Lower lobe of right lung (tissue), 2 donors: ENCODE measurements around the gene NEUROG3. TPM values are rescaled to one million over a fixed set of nuclear protein-coding genes. Genes with fewer than 3 reads are reported as not detected.

Source experiments
- ATAC-seq, 2 donors: fragments of 200-7000 bp; cut with Tn5 transposase; one replicate each; pipeline ENCODE4 v1.9.1; 2020 to 2022; ENCODE audit warnings: mild to moderate bottlenecking in 2 of 2, moderate library complexity in 2 of 2
- DNase-seq: peaks from one replicate; pipeline ENCODE4 v3.0.0-alpha.2; 2020
- H3K27ac ChIP-seq: fragments of 200-600 bp; one replicate; pipeline ENCODE4 v1.8.0; 2022
- H3K27me3 ChIP-seq: fragments of 200-600 bp; one replicate; pipeline ENCODE4 v1.8.0; 2022; ENCODE audit warnings: low read depth
- H3K36me3 ChIP-seq: fragments of 200-600 bp; one replicate; pipeline ENCODE4 v1.8.0; 2022; ENCODE audit warnings: mild to moderate bottlenecking
- H3K4me1 ChIP-seq: fragments of 200-600 bp; one replicate; pipeline ENCODE4 v1.8.0; 2022
- H3K4me3 ChIP-seq: fragments of 200-600 bp; one replicate; pipeline ENCODE4 v1.8.0; 2022; ENCODE audit warnings: mild to moderate bottlenecking
- H3K9me3 ChIP-seq: fragments of 200-600 bp; one replicate; pipeline ENCODE4 v1.8.0; 2022
- intact Hi-C: fragments of 100-400 bp; cut with DNase I; formaldehyde crosslinking; loops from one replicate; pipeline ENCODE4 v1.11.0; 2022
- total RNA-seq: library from RNA; stranded (reverse); fragmentation: NEBNext Ultra II Directional; extraction: Animal tissue kit (Norgen Biotek cat#: 25700); gene quantifications from one replicate; pipeline ENCODE4 v1.2.1, GENCODE V29; 2021
- TF ChIP-seq, protein P1 (sequence below): fragments of 200-600 bp; IDR thresholded peaks from one replicate; pipeline ENCODE4 v1.8.0; 2022; ENCODE audit warnings: antibody characterized with exemption, mild to moderate bottlenecking
- donor health status: DM: no; HTN: yes; CAD: no; lungs with severe emphysema.

Gene NEUROG3
- total RNA-seq, 1 donor from 2014 or later: not detected

DNA sequence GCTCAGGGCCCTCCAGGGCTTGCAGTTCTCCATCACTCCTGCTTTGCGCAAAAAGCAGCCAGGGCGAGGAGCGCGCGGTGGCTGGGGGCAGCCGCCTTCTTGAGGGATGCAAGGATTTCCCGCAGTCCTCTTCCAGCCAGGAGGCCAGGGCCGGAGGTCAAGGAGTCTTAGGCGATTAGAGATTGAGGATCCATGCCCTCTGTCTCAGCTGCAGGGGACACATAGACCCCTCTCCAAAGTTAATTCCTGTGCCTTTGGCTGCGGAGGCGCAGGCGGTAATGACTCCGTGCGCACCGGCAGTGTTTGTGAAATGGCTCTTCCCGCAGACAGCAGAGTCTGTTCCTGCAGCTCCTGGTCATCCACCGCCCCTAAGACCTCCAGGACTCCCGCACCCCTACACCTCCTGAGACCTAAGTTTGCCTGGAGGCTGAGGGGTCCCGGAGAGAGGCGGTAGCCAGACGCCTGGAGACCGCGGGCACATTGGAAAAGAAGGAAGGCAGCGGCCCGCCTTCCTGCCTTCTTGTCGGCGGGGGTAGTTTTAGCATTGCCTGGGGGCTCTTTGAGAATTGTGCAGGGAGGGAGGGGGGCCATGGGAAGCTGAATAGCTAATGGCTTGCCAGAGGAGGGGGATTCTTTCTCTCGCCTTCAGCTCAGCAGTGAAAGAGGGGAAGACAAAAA is 3.3 kb upstream of the NEUROG3 start:
- Histone ChIP-seq H3K9me3 (no peaks in the 10 kb centered on the region), H3K27me3 (peaks cover 93% of the 10 kb centered on the region), H3K27ac (no peak overlapping the region), H3K4me1 (peaks cover 18% of the 10 kb centered on the region), H3K4me3 (no peak overlapping the region), H3K36me3 (no peaks in the 10 kb centered on the region)
- TF ChIP-seq, protein P1, sequence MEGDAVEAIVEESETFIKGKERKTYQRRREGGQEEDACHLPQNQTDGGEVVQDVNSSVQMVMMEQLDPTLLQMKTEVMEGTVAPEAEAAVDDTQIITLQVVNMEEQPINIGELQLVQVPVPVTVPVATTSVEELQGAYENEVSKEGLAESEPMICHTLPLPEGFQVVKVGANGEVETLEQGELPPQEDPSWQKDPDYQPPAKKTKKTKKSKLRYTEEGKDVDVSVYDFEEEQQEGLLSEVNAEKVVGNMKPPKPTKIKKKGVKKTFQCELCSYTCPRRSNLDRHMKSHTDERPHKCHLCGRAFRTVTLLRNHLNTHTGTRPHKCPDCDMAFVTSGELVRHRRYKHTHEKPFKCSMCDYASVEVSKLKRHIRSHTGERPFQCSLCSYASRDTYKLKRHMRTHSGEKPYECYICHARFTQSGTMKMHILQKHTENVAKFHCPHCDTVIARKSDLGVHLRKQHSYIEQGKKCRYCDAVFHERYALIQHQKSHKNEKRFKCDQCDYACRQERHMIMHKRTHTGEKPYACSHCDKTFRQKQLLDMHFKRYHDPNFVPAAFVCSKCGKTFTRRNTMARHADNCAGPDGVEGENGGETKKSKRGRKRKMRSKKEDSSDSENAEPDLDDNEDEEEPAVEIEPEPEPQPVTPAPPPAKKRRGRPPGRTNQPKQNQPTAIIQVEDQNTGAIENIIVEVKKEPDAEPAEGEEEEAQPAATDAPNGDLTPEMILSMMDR: no peak
- ATAC-seq (no peak), DNase-seq (no peak)
- intact Hi-C loops: no loop called here

DNA sequence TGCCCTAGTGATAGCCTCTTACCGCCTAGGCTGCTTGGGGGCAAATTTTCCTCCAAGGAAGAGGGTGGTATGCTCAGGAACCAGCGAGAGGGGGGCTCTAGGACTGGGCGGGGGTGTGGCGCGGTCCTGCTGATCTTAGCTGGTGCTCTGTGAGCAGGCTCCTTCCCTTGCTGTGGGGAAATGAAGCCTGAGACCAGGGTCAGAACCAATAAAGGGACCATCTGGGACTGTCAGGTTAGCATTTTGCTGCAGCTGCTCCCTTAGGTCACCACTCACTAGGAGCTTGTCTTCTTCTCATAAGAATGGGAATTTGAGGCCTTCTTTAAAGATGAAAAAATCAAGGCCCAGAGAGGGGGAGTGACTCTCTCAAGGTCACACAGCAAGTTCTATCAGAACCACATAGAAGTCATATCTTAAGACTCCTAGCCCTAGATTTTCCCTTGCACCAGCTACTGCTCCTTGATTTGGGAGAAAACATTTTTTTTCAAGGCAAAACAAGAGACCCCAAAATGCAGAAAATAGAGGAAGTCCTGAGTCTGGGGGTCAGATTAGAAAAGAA is 2.0 kb upstream of the NEUROG3 start:
- Histone ChIP-seq H3K36me3 (no peaks in the 10 kb centered on the region), H3K4me3 (no peak overlapping the region), H3K9me3 (no peaks in the 10 kb centered on the region), H3K27me3 (peaks cover 93% of the 10 kb centered on the region), H3K27ac (no peak overlapping the region), H3K4me1 (peaks cover 18% of the 10 kb centered on the region)
- TF ChIP-seq, protein P1: no peak
- no peak for ATAC-seq
- intact Hi-C loops: no loop called here
- DNase-seq: no peak

DNA sequence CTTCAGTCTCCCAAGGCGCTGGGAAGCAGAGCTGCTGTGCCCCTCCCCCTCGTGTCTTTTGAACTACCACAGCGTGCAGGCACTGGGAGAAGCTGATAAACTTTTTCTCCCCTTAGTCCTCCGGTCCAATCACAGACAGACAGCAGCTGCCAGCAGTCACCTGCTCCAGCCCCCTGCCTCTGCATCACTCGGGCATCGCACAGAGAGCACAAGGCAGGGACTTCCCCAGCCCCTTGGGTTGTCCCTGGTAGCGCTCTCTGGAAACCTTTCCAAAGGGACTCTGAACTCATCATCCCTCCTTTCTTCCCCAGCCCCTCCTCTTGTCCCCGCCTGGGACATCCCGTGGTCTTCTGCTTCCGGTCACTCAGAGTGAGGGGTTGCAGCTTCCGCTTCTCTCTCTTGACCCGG is 1.4 kb upstream of the NEUROG3 start:
- no peak overlapping the region for H3K4me3 ChIP-seq
- TF ChIP-seq, protein P1: no peak
- H3K27me3 ChIP-seq: peaks cover 94% of the 10 kb centered on the region
- intact Hi-C loops: no loop called here
- ATAC-seq (no peak), DNase-seq (no peak)
- no peaks in the 10 kb centered on the region for H3K36me3 ChIP-seq
- peaks cover 18% of the 10 kb centered on the region for H3K4me1 ChIP-seq
- H3K27ac ChIP-seq: no peak overlapping the region
- H3K9me3 ChIP-seq: no peaks in the 10 kb centered on the region

DNA sequence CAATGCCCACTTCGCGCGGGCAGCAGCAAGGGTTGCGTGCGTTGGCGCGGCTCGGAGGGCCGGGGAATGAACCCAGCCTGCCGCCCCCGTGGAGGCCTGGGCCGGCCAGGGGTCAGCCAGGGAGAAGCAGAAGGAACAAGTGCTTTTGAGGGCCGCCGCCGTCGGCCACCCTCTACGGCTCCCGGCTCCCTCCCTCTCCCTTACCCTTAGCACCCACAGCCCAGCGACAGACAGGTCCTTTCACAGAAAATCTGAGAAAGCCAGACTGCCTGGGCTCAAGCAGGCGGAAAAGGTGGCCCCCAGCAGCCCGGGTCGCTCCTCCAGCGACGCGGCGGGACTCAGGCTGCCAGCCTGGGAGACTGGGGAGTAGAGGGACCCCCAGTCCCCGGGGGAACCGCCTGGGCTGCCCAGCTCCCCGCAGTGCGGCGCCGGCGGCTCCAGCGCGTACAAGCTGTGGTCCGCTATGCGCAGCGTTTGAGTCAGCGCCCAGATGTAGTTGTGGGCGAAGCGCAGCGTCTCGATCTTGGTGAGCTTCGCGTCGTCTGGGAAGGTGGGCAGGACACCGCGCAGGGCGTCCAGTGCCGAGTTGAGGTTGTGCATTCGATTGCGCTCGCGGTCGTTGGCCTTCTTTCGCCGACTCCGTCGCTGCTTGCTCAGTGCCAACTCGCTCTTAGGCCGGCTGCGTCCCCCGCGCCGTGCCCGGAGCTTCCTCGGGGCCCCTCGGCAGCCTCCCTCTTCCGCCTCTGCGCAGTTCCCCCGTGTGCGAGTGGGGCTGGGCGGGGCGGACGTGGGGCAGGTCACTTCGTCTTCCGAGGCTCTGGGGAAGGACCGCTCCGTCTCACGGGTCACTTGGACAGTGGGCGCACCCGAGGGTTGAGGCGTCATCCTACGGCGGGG is 815 bp downstream of the NEUROG3 start:
- DNase-seq (peak; percentile 49), ATAC-seq (no peak)
- H3K4me3 ChIP-seq: peak overlapping the region; percentile 38
- TF ChIP-seq, protein P1: no peak
- H3K9me3 ChIP-seq: no peaks in the 10 kb centered on the region
- H3K27ac ChIP-seq: no peak overlapping the region
- peaks cover 98% of the 10 kb centered on the region for H3K27me3 ChIP-seq
- H3K4me1 ChIP-seq: peaks cover 18% of the 10 kb centered on the region
- intact Hi-C loops: no loop called here
- H3K36me3 ChIP-seq: no peaks in the 10 kb centered on the region

DNA sequence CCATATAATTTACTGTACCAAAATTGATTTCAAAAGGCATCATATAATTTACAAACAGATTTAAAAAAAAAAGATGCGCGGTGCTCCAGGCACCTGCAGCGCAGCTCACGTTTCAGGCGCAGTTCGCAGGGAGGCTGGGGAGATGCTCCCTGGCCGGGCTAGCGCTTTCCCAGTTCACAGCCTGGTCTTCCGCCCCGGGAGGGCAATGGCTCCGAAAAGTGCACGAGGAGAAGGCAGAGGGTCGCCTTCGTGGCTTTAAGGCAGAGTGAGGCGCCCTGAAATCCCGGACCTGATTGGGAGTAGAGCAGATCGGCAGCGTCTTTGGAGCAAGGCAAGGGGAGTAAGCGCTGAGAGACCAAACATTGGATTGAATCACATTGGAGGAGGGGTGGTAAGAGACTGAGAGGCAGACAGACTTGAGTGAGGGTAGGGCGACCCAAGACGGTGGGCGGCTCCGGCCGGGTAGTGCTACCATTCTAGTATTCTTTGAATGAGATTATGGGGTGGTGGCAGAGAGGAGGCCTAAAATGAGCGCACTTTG is 1.5 kb downstream of the NEUROG3 start:
- Histone ChIP-seq H3K27ac (no peak overlapping the region), H3K27me3 (peaks cover 98% of the 10 kb centered on the region), H3K36me3 (no peaks in the 10 kb centered on the region), H3K9me3 (no peaks in the 10 kb centered on the region), H3K4me1 (peaks cover 18% of the 10 kb centered on the region), H3K4me3 (peak overlapping the region; percentile 38)
- no peak for DNase-seq
- intact Hi-C loops: no loop called here
- TF ChIP-seq, protein P1: no peak
- no peak for ATAC-seq
